ENCODE measurements around the gene HAND2.

The HAND2 gene

DNA sequence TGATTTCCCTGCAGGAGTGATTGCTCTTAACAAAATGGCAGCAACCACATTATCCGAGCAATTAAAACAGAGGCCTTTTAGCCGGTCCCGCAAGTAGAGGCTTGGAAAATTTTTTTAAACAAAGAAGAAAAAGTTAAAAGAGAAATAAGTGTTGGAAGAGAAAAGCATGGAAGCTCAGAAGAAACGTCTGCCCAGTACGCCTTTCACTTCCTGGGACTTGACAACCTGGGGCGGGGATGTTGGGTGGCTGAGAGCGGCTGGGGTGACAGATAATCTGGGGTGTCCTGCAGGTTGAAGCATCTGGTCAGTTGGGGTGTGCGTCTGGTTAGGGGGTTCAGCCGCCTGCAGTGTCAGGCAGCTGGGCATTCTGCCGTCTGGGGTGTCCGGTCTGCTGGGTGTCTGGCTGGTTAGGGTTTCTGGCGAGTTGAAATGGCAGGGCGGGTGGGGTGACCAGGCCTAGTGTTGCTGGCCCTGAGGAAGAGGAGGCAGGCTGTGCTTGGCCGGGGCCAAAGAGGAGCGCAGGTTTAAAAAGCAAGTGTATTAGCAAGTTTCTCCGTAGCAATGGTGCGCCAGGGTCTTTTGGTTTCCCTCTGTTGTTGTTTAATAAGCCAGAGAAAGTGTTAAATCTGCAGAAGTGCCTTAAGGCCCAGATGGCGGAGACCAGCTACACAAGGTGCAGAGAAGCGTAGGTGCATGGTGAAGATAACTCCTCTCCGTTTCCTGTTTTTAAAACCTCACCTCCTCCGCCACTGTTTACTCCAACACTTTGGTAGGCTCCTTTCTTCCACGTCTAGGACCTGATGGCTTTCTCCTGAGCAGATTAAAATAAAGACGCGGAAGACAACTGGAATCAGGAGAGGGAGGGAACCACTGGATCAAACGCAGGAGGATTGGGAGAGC, 5.6 kb downstream of the HAND2 start:
- H4K20me1 ChIP-seq (ENCODE audit: insufficient read depth, low read length, poor library complexity, severe bottlenecking) = no peaks in the 10 kb centered on the region
- TF ChIP-seq EZH2phosphoT487 (IDR thresholded peaks at IDR 0.05; ENCODE audit: borderline replicate concordance) = no peak
- H3K4me1 ChIP-seq (ENCODE audit: insufficient read depth, low read length, poor library complexity, severe bottlenecking) = no peaks in the 10 kb centered on the region
- no peak overlapping the region for H3K4me2 ChIP-seq (ENCODE audit: low read depth, low read length, poor library complexity, severe bottlenecking)
- H3K79me2 ChIP-seq (ENCODE audit: insufficient read depth, low read length) = no peaks in the 10 kb centered on the region
- H3K9ac ChIP-seq (ENCODE audit: low read depth, low read length, poor library complexity, severe bottlenecking) = no peak overlapping the region
- H3F3A ChIP-seq (ENCODE audit: low read depth) = no peaks in the 10 kb centered on the region
- no peaks in the 10 kb centered on the region for H3K27me3 ChIP-seq (ENCODE audit: insufficient read depth, low read length, poor library complexity, severe bottlenecking)
- H2AFZ ChIP-seq (ENCODE audit: low read length) = no peak overlapping the region
- H3K36me3 ChIP-seq (ENCODE audit: insufficient read depth, low read length) = no peaks in the 10 kb centered on the region
- no peaks in the 10 kb centered on the region for H3K9me2 ChIP-seq (replicated peaks; ENCODE audit: low read depth, low read length)
- H3K4me3 ChIP-seq (ENCODE audit: low read length, poor library complexity, severe bottlenecking) = no peak overlapping the region
- no peaks in the 10 kb centered on the region for H3K9me3 ChIP-seq (ENCODE audit: insufficient read depth, low read depth, low read length)

DNA sequence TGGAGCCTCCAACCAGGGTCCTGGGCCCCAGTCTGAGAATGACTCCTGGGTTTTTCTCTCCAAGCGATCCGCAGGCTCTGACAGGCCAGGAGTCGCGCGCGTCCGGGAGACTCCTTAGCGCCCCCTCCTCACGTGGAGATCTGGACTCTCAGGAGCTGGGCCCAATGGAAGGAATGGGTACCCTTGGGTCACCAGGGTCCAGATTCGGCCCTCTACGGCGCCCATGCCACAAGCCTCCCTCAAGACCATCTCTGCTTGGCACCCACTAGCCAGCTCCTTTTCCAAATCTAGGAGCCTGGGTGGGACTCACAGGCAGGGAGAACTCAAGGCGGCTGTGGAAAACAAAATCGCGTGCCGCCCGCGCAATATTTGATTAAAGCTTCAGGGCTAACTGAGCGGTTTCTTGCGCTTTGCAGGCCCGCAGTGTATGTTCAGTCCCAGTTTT, 7.1 kb downstream of the HAND2 start:
- H3K9ac ChIP-seq (ENCODE audit: low read depth, low read length, poor library complexity, severe bottlenecking) = no peak overlapping the region
- H3K4me2 ChIP-seq (ENCODE audit: low read depth, low read length, poor library complexity, severe bottlenecking) = no peak overlapping the region

DNA sequence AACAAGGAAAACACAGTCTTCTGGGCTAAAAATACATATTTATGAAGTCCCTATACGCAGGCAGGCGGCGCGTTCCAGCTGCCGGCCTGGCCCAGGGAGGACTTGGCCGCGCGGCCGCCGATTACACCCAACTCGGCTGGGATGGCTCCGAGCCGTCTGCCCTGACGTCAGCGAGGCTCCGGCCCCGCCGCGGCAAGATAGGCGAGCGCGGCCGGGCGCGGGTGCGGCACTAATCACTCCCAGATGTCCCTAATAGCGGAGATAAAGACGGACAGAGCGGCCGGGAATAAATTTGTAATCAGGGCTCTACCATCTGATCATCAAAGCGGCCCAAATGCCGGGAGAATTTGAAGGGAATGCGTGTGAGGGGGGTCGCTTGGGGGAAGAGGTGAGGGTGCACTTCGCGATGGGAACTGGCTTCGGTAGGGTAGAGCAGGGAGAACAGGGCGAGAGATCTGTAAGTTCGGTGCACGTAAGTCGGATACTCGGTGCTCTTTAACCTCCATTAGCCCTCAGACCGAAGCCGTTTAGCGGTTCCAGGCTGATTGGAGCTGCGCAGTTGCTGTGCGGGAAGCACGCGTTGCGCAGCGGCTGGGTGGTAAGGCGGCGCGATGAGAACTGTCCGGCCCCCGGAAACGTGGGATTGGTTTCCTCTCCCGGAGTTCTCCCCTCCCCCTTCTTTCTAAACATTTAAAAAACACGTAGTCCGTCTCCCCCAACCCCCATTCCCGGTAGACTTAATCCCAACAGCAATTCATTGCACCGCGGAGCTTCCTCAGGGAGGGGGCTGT, 7.7 kb downstream of the HAND2 start:
- H3K4me2 ChIP-seq (ENCODE audit: low read depth, low read length, poor library complexity, severe bottlenecking) = no peak overlapping the region

More for the DNA sequence above, 7.1 kb downstream of the HAND2 start:
- H3K9me3 ChIP-seq (ENCODE audit: insufficient read depth, low read depth, low read length) = no peaks in the 10 kb centered on the region
- no peaks in the 10 kb centered on the region for H3K4me1 ChIP-seq (ENCODE audit: insufficient read depth, low read length, poor library complexity, severe bottlenecking)
- no peaks in the 10 kb centered on the region for H3F3A ChIP-seq (ENCODE audit: low read depth)
- no peak overlapping the region for H3K4me3 ChIP-seq (ENCODE audit: low read length, poor library complexity, severe bottlenecking)
- no peaks in the 10 kb centered on the region for H3K79me2 ChIP-seq (ENCODE audit: insufficient read depth, low read length)
- no peaks in the 10 kb centered on the region for H4K20me1 ChIP-seq (ENCODE audit: insufficient read depth, low read length, poor library complexity, severe bottlenecking)
- H3K9me2 ChIP-seq (replicated peaks; ENCODE audit: low read depth, low read length) = no peaks in the 10 kb centered on the region
- no peaks in the 10 kb centered on the region for H3K36me3 ChIP-seq (ENCODE audit: insufficient read depth, low read length)
- no peak overlapping the region for H2AFZ ChIP-seq (ENCODE audit: low read length)
- H3K27me3 ChIP-seq (ENCODE audit: insufficient read depth, low read length, poor library complexity, severe bottlenecking) = no peaks in the 10 kb centered on the region
- TF ChIP-seq, protein P1, sequence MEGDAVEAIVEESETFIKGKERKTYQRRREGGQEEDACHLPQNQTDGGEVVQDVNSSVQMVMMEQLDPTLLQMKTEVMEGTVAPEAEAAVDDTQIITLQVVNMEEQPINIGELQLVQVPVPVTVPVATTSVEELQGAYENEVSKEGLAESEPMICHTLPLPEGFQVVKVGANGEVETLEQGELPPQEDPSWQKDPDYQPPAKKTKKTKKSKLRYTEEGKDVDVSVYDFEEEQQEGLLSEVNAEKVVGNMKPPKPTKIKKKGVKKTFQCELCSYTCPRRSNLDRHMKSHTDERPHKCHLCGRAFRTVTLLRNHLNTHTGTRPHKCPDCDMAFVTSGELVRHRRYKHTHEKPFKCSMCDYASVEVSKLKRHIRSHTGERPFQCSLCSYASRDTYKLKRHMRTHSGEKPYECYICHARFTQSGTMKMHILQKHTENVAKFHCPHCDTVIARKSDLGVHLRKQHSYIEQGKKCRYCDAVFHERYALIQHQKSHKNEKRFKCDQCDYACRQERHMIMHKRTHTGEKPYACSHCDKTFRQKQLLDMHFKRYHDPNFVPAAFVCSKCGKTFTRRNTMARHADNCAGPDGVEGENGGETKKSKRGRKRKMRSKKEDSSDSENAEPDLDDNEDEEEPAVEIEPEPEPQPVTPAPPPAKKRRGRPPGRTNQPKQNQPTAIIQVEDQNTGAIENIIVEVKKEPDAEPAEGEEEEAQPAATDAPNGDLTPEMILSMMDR (conservative IDR thresholded peaks at IDR 0.05; ENCODE audit: low read length) = no peak
- no peak for TF ChIP-seq EZH2phosphoT487 (IDR thresholded peaks at IDR 0.05; ENCODE audit: borderline replicate concordance)

More for the DNA sequence above, 7.7 kb downstream of the HAND2 start:
- no peaks in the 10 kb centered on the region for H3K4me1 ChIP-seq (ENCODE audit: insufficient read depth, low read length, poor library complexity, severe bottlenecking)
- no peaks in the 10 kb centered on the region for H4K20me1 ChIP-seq (ENCODE audit: insufficient read depth, low read length, poor library complexity, severe bottlenecking)
- H3K36me3 ChIP-seq (ENCODE audit: insufficient read depth, low read length) = no peaks in the 10 kb centered on the region
- no peaks in the 10 kb centered on the region for H3K27me3 ChIP-seq (ENCODE audit: insufficient read depth, low read length, poor library complexity, severe bottlenecking)
- no peak overlapping the region for H3K9ac ChIP-seq (ENCODE audit: low read depth, low read length, poor library complexity, severe bottlenecking)
- H3K9me2 ChIP-seq (replicated peaks; ENCODE audit: low read depth, low read length) = no peaks in the 10 kb centered on the region
- H2AFZ ChIP-seq (ENCODE audit: low read length) = no peak overlapping the region
- no peak for TF ChIP-seq EZH2phosphoT487 (IDR thresholded peaks at IDR 0.05; ENCODE audit: borderline replicate concordance)
- TF ChIP-seq, protein P1 (conservative IDR thresholded peaks at IDR 0.05; ENCODE audit: low read length) = no peak
- H3K9me3 ChIP-seq (ENCODE audit: insufficient read depth, low read depth, low read length) = no peaks in the 10 kb centered on the region
- no peak overlapping the region for H3K4me3 ChIP-seq (ENCODE audit: low read length, poor library complexity, severe bottlenecking)
- no peaks in the 10 kb centered on the region for H3F3A ChIP-seq (ENCODE audit: low read depth)
- H3K79me2 ChIP-seq (ENCODE audit: insufficient read depth, low read length) = no peaks in the 10 kb centered on the region

Measured in Loucy (cell line).